Keratinocyte (primary cell): ENCODE measurements around the gene CACNA1C. TPM values are rescaled to one million over a fixed set of nuclear protein-coding genes. Genes with fewer than 3 reads are reported as not detected.

Experiments used
- DNase-seq: peaks from one replicate; pipeline ENCODE4 v3.0.0-alpha.2; 2011; ENCODE audit warnings: low read depth, missing footprints, low spot score
- FAIRE-seq: peaks from 2 replicates; lab custom pipeline; 2011; peaks lifted over from hg19 to GRCh38; lab: Jason Lieb, UNC
- H2AFZ ChIP-seq: 2 replicates; pipeline ENCODE4 v1.6.0; 2012; ENCODE audit warnings: low read length, control low read depth, inconsistent platforms; ENCODE audit not compliant: control insufficient read depth
- H3K27ac ChIP-seq: 2 replicates; pipeline ENCODE4 v1.5.1; 2011; ENCODE audit warnings: low read length; ENCODE audit not compliant: control insufficient read depth, insufficient read depth
- H3K27me3 ChIP-seq: 3 replicates; pipeline ENCODE4 v1.6.0; 2011; ENCODE audit warnings: low read length; ENCODE audit not compliant: control insufficient read depth, insufficient read depth; ENCODE audit errors: extremely low read depth
- H3K36me3 ChIP-seq, 2 experiments: 2 replicates in 1 of 2; 3 replicates in 1 of 2; pipeline ENCODE4 v1.5.1; 2011; ENCODE audit warnings: low read length in 2 of 2, mild to moderate bottlenecking in 1 of 2; ENCODE audit not compliant: control insufficient read depth in 2 of 2, insufficient read depth in 2 of 2; ENCODE audit errors: extremely low read depth in 1 of 2
- H3K4me1 ChIP-seq: 3 replicates; pipeline ENCODE4 v1.5.1; 2011; ENCODE audit warnings: low read length; ENCODE audit not compliant: control insufficient read depth, insufficient read depth; ENCODE audit errors: extremely low read depth
- H3K4me2 ChIP-seq: 3 replicates; pipeline ENCODE4 v1.6.0; 2011; ENCODE audit warnings: low read depth, low read length; ENCODE audit not compliant: control insufficient read depth, insufficient read depth; ENCODE audit errors: extremely low read depth
- H3K4me3 ChIP-seq, 3 experiments: fragments of 200-600 bp in 1 of 3; sonication (generic) in 1 of 3; 2 replicates in 2 of 3; 3 replicates in 1 of 3; pipeline ENCODE4 v1.5.1; 2011 to 2016; ENCODE audit warnings: low read length in 3 of 3, mild to moderate bottlenecking in 3 of 3, control low read depth in 2 of 3, inconsistent platforms in 1 of 3, low read depth in 1 of 3, mixed read lengths in 1 of 3, mixed run types in 1 of 3, moderate library complexity in 1 of 3; ENCODE audit not compliant: control insufficient read depth in 2 of 3, insufficient read depth in 2 of 3; ENCODE audit errors: extremely low read depth in 1 of 3
- H3K79me2 ChIP-seq: 2 replicates; pipeline ENCODE4 v1.6.0; 2012; ENCODE audit warnings: low read length; ENCODE audit not compliant: control insufficient read depth, insufficient read depth
- H3K9ac ChIP-seq: 3 replicates; pipeline ENCODE4 v1.6.0; 2011; ENCODE audit warnings: low read length; ENCODE audit not compliant: control insufficient read depth, insufficient read depth; ENCODE audit errors: extremely low read depth
- H3K9me1 ChIP-seq: 3 replicates; pipeline ENCODE4 v1.6.0; 2011; ENCODE audit warnings: low read length; ENCODE audit not compliant: control insufficient read depth, insufficient read depth; ENCODE audit errors: extremely low read depth
- H3K9me3 ChIP-seq: 2 replicates; pipeline ENCODE4 v1.5.1; 2012; ENCODE audit warnings: low read depth, low read length; ENCODE audit not compliant: control insufficient read depth
- H4K20me1 ChIP-seq: 3 replicates; pipeline ENCODE4 v1.6.0; 2011; ENCODE audit warnings: low read length; ENCODE audit not compliant: control insufficient read depth, insufficient read depth; ENCODE audit errors: extremely low read depth
- EZH2 ChIP-seq: IDR thresholded peaks from one replicate; pipeline ENCODE4 v1.6.1; 2012; ENCODE audit warnings: inconsistent platforms, mild to moderate bottlenecking, low read length, moderate library complexity
- dilution Hi-C: fragments of 300-500 bp; cut with MboI; formaldehyde crosslinking; loops from one replicate; pipeline ENCODE4 v1.7.0; 2020; ENCODE audit warnings: low sequenced_read_pairs; ENCODE audit not compliant: extremely low pct_ligation_motif_present
- polyA plus RNA-seq, 5 experiments: library from polyadenylated mRNA; depleted of rRNA in 3 of 5; stranded (reverse) in 3 of 5; stranded (forward) in 1 of 5; unstranded in 1 of 5; fragments of >200 nt; gene quantifications; 1 replicate in 1 of 5; 2 replicates in 3 of 5; 3 replicates in 1 of 5; pipeline versions ENCODE4 v1.2.1 to v1.2.3, GENCODE V29; 2011 to 2012; ENCODE audit warnings: missing spikeins in 2 of 5, low read depth in 1 of 5, low replicate concordance in 1 of 5
- TF ChIP-seq, protein P1 (sequence below), 3 experiments: IDR thresholded peaks in 1 of 3; conservative IDR thresholded peaks in 1 of 3; optimal IDR thresholded peaks in 1 of 3; 2 replicates in 2 of 3; 3 replicates in 1 of 3; pipeline versions ENCODE3 to v1.5.1; 2011; ENCODE audit warnings: low read length in 3 of 3, mild to moderate bottlenecking in 3 of 3, moderate library complexity in 2 of 3, control low read depth in 1 of 3, inconsistent platforms in 1 of 3; ENCODE audit not compliant: insufficient read depth in 2 of 3; ENCODE audit errors: extremely low read depth in 1 of 3

The CACNA1C gene
- polyA plus RNA-seq, 1 donor (not counting 4 experiments of a cell fraction or from before 2014, with no cell fraction given), result not detected

DNA sequence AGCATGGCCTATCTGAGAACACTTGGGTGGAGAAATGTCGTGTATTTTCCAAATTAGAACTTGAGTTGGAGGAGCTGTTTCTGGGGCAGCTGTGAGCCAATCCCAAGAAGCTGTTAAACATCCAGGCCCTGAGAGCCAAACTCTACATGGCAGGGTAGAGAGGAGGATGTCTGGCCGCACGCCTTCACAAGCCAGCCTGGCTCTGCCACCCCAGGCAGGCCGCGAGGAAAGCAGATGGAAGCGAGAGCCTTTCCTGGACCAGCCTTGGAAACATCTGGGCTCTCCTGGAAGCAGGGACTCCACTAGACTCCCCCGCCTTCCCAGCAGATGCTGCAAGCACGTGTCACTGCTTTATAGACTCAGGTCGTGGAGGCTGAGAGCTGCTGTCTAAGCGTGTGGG lies 429.2 kb downstream of the CACNA1C start:
- Histone ChIP-seq H3K4me2 (no peak overlapping the region), H3K79me2 (no peaks in the 10 kb centered on the region), H3K27ac (no peak overlapping the region), H2AFZ (no peak overlapping the region), H3K9me3 (no peaks in the 10 kb centered on the region), H3K27me3 (no peaks in the 10 kb centered on the region), H3K9me1 (no peaks in the 10 kb centered on the region), H4K20me1 (no peaks in the 10 kb centered on the region), H3K4me1 (no peaks in the 10 kb centered on the region), H3K9ac (no peak overlapping the region), H3K4me3 (no peak overlapping the region), H3K36me3 (no peaks in the 10 kb centered on the region)
- FAIRE-seq (no peak), DNase-seq (no peak)
- TF ChIP-seq EZH2, result no peak
- TF ChIP-seq, protein P1, sequence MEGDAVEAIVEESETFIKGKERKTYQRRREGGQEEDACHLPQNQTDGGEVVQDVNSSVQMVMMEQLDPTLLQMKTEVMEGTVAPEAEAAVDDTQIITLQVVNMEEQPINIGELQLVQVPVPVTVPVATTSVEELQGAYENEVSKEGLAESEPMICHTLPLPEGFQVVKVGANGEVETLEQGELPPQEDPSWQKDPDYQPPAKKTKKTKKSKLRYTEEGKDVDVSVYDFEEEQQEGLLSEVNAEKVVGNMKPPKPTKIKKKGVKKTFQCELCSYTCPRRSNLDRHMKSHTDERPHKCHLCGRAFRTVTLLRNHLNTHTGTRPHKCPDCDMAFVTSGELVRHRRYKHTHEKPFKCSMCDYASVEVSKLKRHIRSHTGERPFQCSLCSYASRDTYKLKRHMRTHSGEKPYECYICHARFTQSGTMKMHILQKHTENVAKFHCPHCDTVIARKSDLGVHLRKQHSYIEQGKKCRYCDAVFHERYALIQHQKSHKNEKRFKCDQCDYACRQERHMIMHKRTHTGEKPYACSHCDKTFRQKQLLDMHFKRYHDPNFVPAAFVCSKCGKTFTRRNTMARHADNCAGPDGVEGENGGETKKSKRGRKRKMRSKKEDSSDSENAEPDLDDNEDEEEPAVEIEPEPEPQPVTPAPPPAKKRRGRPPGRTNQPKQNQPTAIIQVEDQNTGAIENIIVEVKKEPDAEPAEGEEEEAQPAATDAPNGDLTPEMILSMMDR (optimal IDR thresholded peaks at IDR 0.05 in 1 of 3, IDR thresholded peaks at IDR 0.05 in 1 of 3, conservative IDR thresholded peaks at IDR 0.05 in 1 of 3; ENCODE audit: extremely low read depth in 1 of 3, insufficient read depth in 2 of 3, low read length in 3 of 3), result no peak
- dilution Hi-C loops, result no loop called here

DNA sequence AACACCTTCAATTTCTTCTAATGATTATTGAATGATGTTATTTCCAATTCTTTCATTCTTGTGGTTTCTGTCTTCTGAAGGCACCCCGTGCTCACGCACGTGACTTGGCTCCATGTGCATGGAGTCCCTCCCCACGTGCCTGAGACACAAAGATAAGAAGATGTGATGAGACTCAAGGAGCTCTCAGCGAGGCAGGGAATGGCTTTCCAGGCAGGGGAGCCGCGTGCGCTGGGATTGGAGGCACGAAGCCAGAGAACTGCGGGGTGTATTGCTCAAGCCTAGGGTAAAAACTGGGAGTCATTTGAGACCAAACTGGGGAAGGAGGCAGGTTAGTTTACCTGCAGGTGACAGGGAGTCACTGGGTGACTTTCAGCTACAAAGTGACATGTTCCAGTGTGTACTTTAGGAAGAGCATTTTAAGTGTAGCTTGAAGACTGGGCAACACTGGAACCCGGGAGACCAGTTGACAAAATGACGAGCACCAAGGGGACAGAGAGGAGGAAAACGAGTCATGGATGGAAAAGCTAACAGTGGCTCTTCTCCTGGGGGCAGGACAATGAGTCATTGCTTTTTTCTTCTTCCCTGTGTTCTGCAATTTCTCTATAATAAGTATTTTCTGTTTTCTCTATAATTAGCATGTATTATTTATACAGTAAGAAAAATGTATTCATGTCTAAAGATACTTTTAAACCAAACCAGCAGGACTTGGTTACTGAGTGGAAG lies 430.3 kb downstream of the CACNA1C start:
- no peaks in the 10 kb centered on the region for H3K4me1 ChIP-seq
- no peaks in the 10 kb centered on the region for H3K79me2 ChIP-seq
- no peaks in the 10 kb centered on the region for H3K36me3 ChIP-seq
- no peak overlapping the region for H3K27ac ChIP-seq
- FAIRE-seq (no peak), DNase-seq (no peak)
- no peak overlapping the region for H2AFZ ChIP-seq
- H3K27me3 ChIP-seq, result no peaks in the 10 kb centered on the region
- no peaks in the 10 kb centered on the region for H3K9me1 ChIP-seq
- TF ChIP-seq EZH2, result no peak
- TF ChIP-seq, protein P1 (optimal IDR thresholded peaks at IDR 0.05 in 1 of 3, IDR thresholded peaks at IDR 0.05 in 1 of 3, conservative IDR thresholded peaks at IDR 0.05 in 1 of 3; ENCODE audit: extremely low read depth in 1 of 3, insufficient read depth in 2 of 3, low read length in 3 of 3), result no peak
- H3K4me2 ChIP-seq, result no peak overlapping the region
- H3K9ac ChIP-seq, result no peak overlapping the region
- H3K4me3 ChIP-seq, result no peak overlapping the region
- no peaks in the 10 kb centered on the region for H4K20me1 ChIP-seq
- H3K9me3 ChIP-seq, result no peaks in the 10 kb centered on the region
- dilution Hi-C loops, result no loop called here
